HG03442 (cell line): ENCODE measurements around the gene GFI1B.
"Not testable (repeated sequence)": the region's sequence is repeated elsewhere in the genome, so short reads cannot be mapped to it uniquely, and the experiment has no call there.

Source experiments
- ATAC-seq: cut with Tn5 transposase; IDR thresholded peaks from one replicate; pipeline ENCODE4 v1.9.1; 2021; ENCODE audit warnings: mild to moderate bottlenecking, moderate library complexity; ENCODE audit not compliant: unreplicated experiment

The GFI1B gene

DNA sequence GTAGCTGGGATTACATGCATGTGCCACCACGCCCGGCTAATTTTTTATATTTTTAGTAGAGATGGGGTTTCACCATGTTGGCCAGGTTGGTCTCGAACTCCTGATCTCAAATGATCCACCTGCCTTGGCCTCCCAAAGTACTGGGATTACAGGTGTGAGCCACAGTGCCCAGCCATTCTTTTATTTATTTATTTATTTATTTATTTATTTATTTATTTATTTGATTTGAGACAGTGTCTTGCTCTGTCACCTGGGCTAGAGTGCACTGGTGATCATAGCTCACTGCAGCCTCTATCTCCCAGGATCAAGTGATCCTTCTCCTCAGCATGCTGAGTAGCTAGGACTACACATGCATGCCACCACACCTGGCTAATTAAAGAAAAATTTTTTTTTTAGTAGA, 10.6 kb upstream of the GFI1B start:
- not testable (repeated sequence) for ATAC-seq

DNA sequence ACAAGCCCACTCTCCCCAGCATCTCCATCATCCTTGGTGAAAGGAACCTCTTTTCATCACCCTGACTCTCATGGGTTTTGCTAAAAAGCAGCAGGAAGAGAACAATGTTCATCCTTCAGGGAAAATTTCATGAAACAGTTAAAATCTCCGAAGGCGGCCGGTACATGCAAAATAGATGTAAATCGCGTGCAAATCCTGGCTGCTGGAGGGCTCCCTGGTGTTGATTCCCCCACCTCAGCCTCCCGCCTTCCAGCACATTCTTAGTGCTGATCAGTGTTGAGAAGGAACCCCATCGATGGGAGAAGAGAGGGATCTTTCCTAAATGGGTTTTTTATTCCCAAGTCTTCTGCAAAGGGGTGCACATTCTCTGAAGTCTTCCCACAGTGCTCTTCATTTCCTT, 8.7 kb upstream of the GFI1B start:
- no peak for ATAC-seq

- no peak for ATAC-seq
Observed at GRCh38 chr9:132970324-132971062, 8.0 kb upstream of the GFI1B start.

DNA sequence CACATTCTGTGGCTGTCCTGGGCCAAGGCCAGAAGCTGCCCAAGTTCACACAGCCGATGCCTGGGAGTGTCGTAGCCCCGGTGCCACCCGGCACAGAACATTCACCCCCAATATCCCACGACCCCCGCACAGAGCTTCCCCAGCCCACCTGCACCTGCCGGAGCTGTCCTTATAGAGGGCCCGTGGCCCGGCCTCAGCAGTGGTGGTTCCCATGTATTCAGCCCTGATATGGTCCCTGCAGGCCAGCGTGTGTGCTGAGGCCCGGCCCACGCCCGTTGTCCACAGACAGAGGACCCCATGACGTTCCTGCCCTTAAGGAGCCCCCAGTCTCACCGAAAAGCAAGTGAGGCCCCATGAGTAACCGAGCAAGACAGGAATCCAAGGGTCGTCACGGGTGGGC, 5.3 kb upstream of the GFI1B start:
- no peak for ATAC-seq

- ATAC-seq = no peak
Observed at GRCh38 chr9:132973713-132974112, 4.8 kb upstream of the GFI1B start.

DNA sequence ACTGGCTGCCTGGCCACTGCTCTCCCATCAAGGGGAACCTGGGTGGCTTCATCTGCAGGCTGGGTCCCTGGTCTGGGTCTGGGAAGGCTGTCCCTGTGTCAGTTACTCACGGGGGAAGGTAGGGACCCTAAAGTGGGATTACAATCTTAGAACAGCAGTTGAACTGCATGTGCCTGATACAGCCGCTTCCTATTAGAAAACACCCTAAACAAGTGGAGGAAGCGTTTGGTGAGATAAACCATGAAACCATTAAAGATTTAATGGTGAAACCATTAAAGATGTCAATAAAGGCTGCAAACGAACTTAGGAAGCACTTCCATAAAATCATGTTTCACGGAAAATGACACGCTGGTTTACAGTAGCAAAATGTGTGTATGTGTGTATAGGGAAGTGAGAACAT, 2.5 kb upstream of the GFI1B start:
- no peak for ATAC-seq

DNA sequence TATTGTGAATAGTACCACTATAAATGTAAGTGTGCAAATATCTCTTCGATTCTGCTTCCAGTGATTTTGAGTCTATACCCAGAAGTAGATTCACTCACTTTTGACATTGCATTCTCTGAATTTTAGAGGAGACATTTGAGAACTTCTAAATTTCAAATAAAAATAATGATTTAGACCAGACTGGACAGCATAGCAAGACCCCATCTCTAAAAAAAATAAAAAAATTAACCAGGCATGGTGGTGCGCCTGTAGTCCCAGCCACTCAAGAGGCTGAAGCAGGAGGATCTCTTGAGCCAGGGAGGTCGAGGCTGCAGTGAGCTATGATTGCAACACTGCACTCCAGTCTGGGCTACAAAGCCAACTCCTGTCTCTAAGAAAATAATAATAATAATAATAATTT, 1.9 kb upstream of the GFI1B start:
- no peak for ATAC-seq

- no peak for ATAC-seq
Observed at GRCh38 chr9:132978112-132978450, 413 bp upstream of the GFI1B start.

DNA sequence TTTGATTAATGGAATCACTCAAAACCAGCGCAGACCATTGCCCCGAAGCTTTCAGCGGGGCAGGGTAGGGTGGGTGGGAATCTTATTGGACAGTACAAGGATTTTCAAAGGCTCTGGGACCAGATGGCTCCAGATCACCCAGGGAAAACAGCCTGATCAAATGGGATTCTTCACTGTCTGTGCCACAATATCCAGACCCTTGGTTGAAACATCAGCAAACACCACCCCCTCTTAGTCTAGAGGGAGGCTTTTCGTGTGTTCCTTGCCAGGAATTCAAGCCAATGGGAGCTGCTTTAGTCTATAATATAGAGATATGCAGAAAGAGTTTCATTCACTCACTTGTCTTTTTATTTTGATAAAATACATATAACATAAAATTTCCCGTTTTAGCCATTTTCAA, 1.7 kb downstream of the GFI1B start:
- no peak for ATAC-seq

DNA sequence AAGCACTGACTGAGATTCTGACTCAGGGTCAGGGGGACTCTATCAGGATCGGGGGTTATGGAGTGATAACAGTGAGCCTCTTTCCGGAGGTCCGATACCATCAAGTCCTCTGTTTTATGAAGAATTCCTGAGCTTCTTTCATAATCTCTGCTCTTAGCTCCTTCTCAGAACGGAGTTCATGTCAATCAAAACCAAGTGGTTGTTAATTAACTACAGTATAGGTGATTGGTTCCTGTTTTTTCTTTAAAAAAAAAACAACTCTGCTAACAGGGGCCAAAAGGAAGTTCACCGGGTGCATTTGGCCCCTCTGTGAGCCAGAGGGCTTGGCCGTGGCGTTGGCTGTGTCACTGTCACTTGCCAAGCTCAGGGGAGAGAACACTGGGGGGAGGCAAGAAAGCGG, 4.0 kb downstream of the GFI1B start:
- no peak for ATAC-seq

- ATAC-seq = no peak
Observed at GRCh38 chr9:132983491-132984201, 5.2 kb downstream of the GFI1B start.

DNA sequence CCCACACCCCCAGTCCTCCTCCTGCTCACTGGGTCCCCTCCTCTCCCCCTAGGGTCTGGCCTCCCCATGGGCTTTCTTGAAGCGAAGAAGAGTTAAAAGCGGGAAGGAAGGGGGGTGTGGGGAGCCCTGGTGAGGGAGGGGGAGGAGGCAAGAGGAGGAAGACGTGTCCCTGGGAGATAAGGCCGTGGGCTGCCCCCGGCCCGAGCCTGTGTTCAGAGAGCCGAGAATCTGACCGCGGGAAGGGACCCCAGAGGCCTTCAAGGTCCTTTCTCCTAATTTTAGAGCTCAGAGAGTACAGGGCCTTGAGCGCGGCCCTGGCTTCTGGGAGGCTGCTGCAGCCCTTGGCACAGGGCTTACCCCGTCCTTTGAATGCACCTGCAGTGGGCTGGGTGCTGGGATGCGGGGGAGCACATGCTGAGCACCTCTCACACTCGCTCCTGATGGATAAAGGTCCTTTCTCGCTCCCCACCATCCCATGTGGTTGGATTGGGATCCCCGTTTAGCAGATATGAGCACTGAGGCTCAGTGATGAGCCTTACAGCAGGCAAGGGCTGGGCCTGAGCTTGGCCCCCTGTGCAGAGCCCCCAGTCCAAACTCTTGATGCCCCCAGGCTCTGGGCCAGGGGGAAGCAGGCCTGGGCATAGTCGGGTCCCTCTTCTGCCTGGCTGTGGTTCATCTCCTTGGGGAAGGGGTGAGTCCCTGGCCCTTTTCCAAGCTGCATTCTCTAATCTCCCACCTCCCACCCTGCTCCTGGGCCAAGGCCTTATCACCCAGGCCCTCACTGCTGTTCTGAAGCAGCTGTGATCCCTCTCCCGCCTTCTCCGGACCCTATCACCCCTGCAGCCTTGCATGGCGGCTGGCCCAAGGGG, 5.9 kb downstream of the GFI1B start:
- ATAC-seq = no peak

GRCh38 chr9:132985071-132985350, 6.5 kb downstream of the GFI1B start:
- no peak for ATAC-seq

DNA sequence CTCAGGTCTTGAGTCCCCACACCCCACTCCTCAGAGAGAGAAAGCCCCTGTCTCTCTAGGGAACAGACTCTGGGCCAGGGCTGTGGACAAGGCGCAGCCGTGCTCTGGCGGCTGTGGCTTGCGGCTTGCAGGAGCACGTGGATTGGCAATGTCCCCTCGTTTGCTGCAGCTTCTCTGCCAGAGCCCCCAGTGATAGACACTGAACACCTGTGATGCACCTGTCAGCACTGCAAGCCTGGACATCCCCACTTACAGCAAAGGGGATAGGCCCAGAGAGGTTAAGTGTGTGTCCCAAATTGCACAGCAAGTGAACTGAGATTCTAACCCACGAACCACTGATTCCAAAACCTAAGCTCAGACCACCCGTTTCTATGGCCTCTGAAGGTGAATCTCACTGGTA, 7.0 kb downstream of the GFI1B start:
- no peak for ATAC-seq

- ATAC-seq = no peak
Observed at GRCh38 chr9:132986114-132986513, 7.6 kb downstream of the GFI1B start.

DNA sequence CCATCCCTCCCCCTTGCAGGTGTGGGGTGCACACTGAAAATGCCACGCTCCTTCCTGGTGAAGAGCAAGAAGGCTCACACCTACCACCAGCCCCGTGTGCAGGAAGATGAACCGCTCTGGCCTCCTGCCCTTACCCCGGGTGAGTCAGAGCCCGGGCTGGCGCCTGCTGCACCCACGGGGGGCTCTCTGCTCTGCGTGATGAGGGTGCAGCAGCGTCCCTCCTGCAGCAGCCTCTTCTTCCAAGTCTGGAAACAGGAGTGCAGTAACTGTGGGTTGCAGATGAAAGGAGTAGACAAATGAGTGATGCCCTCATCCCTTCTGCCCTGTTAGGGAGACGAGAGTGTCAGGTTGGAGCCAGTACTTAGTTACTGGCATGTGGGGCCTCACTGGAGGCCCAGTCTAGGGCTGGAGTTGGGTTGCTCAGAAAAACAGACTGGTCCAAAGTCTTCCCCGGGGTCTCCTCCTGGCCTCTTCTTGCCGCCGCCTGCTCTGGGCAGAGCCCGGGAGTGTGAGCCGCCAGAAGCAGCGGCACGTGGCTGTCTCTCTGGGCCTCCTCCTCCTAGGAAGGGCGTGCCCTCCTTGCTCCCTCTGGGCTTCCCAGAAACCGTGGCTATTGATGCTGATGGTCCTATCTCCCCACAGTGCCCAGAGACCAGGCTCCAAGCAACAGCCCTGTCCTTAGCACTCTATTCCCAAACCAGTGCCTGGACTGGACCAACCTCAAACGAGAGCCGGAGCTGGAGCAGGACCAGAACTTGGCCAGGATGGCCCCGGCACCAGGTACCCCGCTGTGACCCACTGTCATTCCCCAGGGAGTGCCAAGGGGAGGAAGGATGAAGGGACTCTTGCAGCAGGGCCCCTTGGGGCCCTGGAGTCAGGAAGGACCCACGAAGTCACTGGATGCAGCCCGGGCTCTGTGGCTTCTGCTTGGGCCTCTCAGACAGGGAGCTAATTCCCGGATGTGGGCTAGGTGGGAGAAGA, 8.4 kb downstream of the GFI1B start:
- ATAC-seq = no peak

GRCh38 chr9:132988244-132989013, 9.9 kb downstream of the GFI1B start:
- ATAC-seq = no peak

DNA sequence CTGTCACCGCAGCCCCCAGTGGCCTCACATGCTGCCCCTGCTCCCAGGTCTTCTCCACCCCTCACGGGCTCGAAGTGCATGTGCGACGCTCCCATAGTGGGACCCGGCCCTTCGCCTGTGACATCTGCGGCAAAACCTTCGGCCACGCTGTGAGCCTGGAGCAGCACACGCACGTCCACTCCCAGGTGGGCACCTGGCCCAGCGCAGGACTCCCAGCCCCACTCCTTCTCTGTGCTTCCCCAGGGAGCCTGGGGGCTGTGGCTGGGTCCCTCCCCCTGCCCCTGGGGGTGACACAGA, 10.5 kb downstream of the GFI1B start:
- no peak for ATAC-seq

DNA sequence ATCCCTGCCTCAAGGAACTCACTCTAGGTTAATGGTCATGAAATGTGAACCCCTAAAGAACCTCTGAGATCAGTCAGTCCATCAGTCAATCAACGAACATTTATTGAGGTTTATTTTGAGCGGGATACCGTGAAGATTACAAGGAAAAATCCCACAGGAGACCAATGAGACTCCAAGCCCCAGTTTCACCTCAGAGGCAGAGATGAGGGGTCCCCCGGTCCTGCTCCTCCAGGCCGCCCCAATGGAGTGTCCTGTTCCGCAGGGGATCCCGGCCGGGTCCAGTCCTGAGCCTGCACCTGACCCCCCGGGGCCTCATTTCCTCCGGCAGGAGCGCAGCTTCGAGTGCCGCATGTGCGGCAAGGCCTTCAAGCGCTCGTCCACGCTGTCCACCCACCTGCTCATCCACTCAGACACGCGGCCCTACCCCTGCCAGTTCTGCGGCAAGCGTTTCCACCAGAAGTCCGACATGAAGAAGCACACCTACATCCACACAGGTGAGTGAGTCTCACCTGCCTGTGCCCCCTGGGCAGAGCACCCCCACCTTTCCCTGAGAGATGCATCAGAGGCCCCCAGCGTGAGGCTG, 11.0 kb downstream of the GFI1B start:
- no peak for ATAC-seq

GRCh38 chr9:132989998-132990557, 11.6 kb downstream of the GFI1B start:
- not testable (repeated sequence) for ATAC-seq
